Rectal smooth muscle tissue (tissue), 1 donor: Measurements from ENCODE around the gene NANOGP8.
"Not testable (repeated sequence)": the region's sequence is repeated elsewhere in the genome, so short reads cannot be mapped to it uniquely, and the experiment has no call there.

Experiments
- H3K27ac ChIP-seq: one replicate; pipeline ENCODE4 v1.7.0; 2013; ENCODE audit warnings: low read depth, low read length, inconsistent platforms
- H3K27me3 ChIP-seq: one replicate; pipeline ENCODE4 v1.7.0; 2013; ENCODE audit warnings: low read length; ENCODE audit not compliant: control insufficient read depth, insufficient read depth
- H3K36me3 ChIP-seq: one replicate; pipeline ENCODE4 v1.7.0; 2013; ENCODE audit warnings: low read length; ENCODE audit not compliant: control insufficient read depth, insufficient read depth
- H3K4me1 ChIP-seq: one replicate; pipeline ENCODE4 v1.7.0; 2013; ENCODE audit warnings: low read length; ENCODE audit not compliant: control insufficient read depth, insufficient read depth
- H3K4me3 ChIP-seq: one replicate; pipeline ENCODE4 v1.7.0; 2013; ENCODE audit warnings: low read length
- H3K9ac ChIP-seq: one replicate; pipeline ENCODE4 v1.7.0; 2013; ENCODE audit warnings: low read length

Gene NANOGP8

DNA sequence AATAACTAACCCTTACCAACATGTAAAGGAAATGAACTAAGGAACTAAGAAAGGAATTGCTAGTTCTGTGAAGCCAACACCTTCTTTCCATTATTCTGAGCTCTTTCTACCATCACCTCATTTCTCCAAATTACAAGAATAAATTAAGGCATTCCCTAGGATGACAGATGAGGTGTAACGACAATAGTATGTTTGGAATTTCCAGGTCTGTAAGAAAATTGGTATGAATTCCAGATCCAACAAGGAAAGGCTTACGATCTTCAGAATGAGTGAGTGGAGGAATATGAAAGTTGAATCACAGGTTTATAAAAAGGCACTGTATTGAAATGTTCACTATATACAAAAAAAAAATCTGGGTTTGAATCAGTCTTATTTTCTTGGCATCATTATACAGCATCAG, 4.5 kb upstream of the NANOGP8 start:
- H3K27ac ChIP-seq: no peak overlapping the region
- no peak overlapping the region for H3K9ac ChIP-seq
- no peaks in the 10 kb centered on the region for H3K4me1 ChIP-seq
- H3K4me3 ChIP-seq: no peak overlapping the region
- H3K36me3 ChIP-seq: no peaks in the 10 kb centered on the region
- no peaks in the 10 kb centered on the region for H3K27me3 ChIP-seq

DNA sequence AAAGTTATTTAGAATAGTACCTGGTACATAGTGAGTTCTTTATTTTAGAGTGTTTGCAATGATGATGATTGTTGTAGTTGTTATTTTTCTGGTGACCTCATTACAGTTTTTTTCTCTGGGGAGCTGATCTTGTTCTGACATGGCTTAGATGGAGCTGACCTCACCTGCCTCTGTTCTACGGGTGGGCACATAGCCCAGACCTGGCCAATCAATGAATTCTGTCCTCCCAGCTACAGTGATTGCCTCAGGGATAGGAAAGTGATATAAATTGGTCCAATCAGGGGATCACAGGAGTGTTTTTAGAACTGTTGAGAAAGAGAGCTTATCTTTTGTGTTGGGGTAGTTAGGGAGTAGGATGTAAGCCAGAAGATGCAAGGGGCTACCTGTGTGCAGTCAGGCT, 3.2 kb upstream of the NANOGP8 start:
- Histone ChIP-seq H3K27me3 (no peaks in the 10 kb centered on the region), H3K36me3 (no peaks in the 10 kb centered on the region), H3K9ac (no peak overlapping the region), H3K4me1 (no peaks in the 10 kb centered on the region), H3K4me3 (no peak overlapping the region), H3K27ac (no peak overlapping the region)

DNA sequence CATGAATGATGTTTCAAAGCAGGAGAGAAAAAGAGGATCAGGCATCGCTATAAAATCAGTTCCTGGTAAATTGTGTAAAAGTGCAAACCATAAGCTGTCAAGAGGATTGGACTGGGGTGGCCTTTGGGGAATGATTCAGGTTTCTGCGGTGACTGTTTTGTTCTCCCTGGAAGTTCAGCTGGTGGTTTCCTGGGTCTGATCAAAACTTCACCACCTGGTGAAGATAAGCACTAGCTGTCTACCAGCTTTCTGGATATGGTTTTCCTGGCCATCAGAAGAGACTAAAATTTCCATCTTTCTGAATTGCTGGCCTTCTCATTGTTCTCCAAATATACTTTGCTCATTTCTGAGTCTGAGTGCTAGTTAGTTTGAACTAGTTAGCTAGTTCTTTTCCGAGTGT, 2.7 kb upstream of the NANOGP8 start:
- Histone ChIP-seq H3K4me1 (no peaks in the 10 kb centered on the region), H3K27ac (no peak overlapping the region), H3K4me3 (no peak overlapping the region), H3K36me3 (no peaks in the 10 kb centered on the region), H3K27me3 (no peaks in the 10 kb centered on the region), H3K9ac (no peak overlapping the region)

DNA sequence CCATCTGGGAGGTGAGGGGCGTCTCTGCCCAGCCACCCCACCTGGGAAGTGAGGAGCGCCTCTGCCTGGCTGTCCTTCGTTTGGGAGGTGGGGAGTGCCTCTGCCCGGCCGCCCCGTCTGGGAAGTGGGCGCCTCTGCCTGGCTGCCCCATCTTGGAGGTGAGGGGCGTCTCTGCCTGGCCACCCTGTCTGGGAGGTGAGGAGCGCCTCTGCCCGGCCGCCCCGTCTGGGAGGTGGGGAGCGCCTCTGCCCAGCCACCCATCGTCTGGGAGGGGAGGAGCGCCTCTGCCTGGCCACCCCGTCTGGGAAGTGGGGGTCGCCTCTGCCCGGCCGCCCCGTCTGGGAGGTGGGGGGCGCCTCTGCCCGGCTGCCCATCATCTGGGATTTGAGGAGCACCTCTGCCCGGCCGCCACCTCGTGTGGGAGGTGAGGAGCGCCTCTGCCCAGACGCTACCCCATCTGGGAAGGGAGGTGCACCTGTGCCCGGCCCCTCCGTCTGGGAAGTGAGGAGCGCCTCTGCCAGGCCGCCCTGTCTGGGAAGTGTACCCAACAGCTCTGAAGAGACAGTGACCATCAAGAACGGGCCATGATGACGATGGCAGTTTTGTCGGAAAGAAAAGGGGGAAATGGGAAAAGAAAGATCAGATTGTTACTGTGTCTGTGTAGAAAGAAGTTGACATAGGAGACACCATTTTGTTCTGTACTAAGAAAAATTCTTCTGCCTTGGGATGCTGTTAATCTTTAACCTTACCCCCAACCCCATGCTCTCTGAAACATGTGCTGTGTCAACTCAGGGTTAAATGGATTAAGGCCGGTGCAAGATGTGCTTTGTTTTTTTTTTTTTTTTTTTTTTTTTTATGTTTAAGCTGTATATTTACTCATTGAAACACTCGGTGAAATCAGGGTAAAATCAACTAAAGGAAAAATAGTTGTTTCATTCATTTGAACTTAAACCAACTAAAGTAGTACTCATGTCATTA, 2.4 kb downstream of the NANOGP8 start:
- H3K4me1 ChIP-seq, H3K36me3 ChIP-seq, H3K27ac ChIP-seq, H3K4me3 ChIP-seq, H3K27me3 ChIP-seq, H3K9ac ChIP-seq: not testable (repeated sequence)

DNA sequence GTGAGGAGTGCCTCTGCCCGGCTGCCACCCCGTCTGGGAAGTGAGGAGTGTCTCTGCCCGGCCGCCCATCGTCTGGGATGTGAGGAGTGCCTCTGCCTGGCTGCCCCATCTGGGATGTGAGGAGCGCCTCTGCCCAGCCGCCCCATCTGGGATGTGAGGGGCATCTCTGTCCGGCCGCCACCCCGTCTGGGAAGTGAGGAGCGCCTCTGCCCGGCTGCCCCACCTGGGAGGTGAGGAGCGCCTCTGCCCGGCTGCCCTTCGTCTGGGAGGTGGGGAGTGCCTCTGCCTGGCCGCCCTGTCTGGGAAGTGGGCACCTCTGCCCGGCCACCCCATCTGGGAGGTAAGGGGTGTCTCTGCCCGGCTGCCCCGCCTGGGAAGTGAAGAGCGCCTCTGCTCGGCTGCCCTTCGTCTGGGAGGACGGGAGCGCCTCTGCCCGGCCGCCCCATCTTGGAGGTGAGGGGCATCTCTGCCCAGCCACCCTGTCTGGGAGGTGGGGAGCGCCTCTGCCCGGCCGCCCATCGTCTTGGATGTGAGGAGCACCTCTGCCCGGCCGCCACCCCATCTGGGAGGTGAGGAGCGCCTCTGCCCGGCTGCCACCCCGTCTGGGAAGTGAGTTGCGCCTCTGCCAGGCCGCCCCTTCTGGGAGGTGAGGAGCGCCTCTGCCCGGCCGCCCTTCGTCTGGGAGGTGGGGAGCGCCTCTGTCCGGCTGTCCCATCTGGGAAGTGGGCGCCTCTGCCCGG, 3.3 kb downstream of the NANOGP8 start:
- not testable (repeated sequence) for H3K4me3 ChIP-seq, H3K36me3 ChIP-seq, H3K27me3 ChIP-seq, H3K9ac ChIP-seq, H3K27ac ChIP-seq, H3K4me1 ChIP-seq

DNA sequence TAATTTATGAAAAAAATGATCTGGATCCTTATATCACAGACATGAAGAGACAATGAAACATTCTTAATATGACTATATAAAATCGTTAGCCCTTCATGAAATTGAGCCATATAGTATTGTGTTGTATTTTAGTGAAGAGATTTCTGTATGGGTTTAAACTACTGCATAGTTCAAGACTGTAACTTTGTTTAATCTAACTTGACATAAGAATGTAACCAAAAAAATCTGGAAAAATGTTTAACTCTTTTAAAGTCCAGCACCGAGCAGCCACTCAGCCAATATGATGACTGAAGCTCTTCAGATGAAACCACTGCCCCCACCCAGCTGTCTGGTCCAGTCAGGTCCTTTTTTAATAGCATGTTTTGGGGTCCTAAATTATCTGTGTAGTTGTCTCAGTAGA, 4.9 kb downstream of the NANOGP8 start:
- Histone ChIP-seq H3K4me1 (no peaks in the 10 kb centered on the region), H3K4me3 (no peak overlapping the region), H3K36me3 (no peaks in the 10 kb centered on the region), H3K9ac (no peak overlapping the region), H3K27ac (no peak overlapping the region), H3K27me3 (no peaks in the 10 kb centered on the region)

DNA sequence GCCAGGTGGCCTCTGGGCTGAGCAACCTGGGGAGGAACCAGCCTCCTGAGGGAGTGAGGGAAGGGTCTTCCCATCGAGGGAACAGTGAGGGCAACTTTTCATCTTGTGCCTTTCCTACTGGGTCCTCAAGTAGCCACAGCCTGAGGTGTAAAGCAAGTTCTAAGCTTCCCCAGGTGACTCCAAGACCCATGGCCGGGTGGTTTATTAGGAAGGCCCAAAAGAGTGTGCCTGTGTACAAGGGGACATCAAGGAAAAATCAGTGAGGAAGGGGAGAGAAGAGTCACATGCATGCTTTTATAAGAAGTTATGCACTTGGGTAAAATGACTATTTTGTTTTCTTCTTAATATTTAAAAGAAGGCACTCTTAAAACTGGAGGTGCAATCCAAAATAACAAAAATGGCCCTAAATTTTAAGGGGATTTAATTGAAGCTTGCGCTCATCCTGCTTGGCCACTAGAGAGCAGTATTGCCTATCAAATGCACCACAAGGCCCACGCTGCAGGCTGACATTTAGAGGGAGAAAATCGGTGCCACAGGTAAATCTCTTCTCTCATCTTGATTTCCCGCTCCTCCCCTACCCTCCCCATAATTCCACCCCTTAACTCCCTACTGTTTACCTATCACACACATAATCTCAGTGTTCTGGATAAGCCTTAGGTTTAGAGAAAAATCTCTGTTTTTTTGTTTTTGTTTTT, 6.7 kb downstream of the NANOGP8 start:
- Histone ChIP-seq H3K27ac (no peak overlapping the region), H3K4me3 (no peak overlapping the region), H3K36me3 (no peaks in the 10 kb centered on the region), H3K4me1 (no peaks in the 10 kb centered on the region), H3K9ac (no peak overlapping the region), H3K27me3 (no peaks in the 10 kb centered on the region)

DNA sequence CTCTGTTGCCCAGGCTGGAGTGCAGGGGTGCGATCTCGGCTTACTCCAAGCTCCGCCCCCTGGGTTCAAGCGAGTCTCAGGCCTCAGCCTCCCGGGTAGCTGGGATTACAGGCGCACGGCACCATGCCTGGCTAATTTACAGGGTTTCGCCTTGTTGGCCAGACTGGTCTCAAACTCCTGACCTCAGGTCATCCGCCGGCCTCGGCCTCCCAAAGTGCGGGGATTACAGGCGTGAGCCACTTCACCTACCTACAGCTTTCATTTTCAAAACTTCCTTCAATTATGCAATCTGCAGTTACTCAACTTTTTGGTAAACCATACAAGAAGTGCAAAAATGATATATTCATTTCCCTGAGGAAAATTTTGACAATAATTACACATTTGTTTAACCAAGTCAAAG, 14.0 kb downstream of the NANOGP8 start:
- Histone ChIP-seq H3K4me1 (peaks cover 9% of the 10 kb centered on the region), H3K4me3 (no peak overlapping the region), H3K27me3 (no peaks in the 10 kb centered on the region), H3K27ac (no peak overlapping the region), H3K36me3 (no peaks in the 10 kb centered on the region), H3K9ac (no peak overlapping the region)

DNA sequence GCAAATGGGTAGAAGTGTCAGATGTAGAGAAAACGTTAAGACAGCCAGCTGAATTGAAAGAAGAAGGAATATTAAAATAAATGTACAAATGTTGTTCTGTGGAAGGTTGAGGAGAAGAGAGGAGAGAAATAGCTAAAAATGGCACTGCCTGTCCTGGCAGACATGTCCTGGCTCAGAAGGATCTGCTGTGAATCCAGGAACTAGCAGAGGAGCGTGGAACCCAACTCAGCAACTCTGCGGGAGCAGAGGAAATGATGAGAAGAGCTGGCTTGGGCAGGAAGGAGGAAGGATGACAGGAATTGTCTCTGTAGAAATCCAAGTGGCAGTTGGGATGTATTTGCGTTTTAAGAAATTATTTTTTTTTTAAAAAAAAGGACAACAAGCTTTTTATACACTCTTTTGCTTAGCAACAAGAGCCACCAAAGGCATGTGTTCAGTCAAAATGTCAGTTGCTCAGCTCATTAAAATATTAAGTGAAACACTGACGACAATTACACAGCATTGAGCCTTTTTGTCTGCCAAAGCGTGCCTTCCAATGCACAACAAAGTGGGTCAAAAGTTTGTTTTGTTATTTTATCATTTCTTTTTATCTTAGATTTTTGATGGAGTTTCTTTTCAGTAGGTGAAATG, 16.1 kb downstream of the NANOGP8 start:
- Histone ChIP-seq H3K9ac (no peak overlapping the region), H3K27me3 (no peaks in the 10 kb centered on the region), H3K4me3 (no peak overlapping the region), H3K27ac (no peak overlapping the region), H3K4me1 (peaks cover 12% of the 10 kb centered on the region), H3K36me3 (no peaks in the 10 kb centered on the region)

DNA sequence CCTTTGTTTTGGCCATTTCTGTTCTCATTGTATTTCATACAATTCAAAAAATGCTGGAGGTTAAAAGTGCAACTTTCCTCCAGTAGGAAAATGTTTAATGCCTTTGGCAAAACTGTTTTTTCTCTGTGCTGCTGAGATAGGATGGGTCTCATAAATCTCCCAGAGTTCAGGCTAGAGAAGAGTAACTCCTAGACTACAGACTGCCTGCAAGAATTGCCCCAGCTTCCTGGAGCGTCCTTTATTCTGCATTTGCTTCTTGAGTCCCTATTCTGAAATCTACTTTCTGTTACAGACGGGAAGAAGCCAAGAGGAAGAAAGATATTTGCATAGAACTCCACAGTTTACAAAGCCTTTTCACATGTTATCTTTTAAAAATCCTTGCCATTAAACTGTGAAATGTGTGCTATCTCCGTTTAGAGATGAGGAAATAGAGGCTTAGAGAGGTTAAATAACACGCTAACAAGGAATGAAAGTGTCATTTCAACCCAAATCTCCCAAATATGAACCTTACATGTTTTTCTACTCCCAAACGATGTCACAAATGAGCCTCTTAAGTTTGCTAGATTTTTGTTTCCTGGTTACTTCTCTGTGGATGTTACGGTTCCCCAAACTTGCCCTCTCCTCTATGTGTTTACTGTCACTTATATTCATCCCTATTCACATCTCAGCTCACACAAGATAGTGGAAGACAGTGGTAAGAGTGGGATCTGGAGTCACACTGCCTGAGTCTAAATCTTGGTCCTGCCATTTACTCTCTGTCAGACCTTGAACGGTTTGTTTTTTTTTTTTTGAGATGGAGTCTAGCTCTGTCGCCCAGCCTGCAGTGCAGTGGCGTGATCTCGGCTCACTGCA, 17.4 kb downstream of the NANOGP8 start:
- Histone ChIP-seq H3K27ac (no peak overlapping the region), H3K36me3 (no peaks in the 10 kb centered on the region), H3K27me3 (no peaks in the 10 kb centered on the region), H3K9ac (no peak overlapping the region), H3K4me3 (no peak overlapping the region), H3K4me1 (peaks cover 12% of the 10 kb centered on the region)

DNA sequence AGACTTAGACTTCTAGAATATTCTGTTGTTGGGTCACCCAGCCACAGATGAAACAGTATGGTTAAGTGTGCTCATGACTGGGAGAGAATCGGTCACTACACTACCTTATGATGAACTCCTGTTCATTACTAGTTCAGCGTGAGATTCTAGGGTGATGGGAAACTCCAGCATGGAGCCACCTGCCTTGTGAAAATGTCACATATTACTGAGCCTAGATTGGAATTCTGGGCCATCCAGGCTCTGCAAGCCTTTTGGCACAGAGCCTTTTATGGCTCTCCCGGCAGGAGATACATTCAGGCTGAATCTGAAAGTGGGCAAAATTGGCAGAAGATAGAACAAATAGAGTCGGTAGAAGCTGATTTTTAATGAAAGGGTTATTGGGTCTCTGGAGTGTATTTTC, 19.0 kb downstream of the NANOGP8 start:
- Histone ChIP-seq H3K27me3 (no peaks in the 10 kb centered on the region), H3K27ac (no peak overlapping the region), H3K36me3 (no peaks in the 10 kb centered on the region), H3K9ac (no peak overlapping the region), H3K4me3 (no peak overlapping the region), H3K4me1 (peaks cover 12% of the 10 kb centered on the region)
